Esophagus muscularis mucosa (tissue), 4 donors: ENCODE measurements around the gene ITPKB. TPM values are rescaled to one million over a fixed set of nuclear protein-coding genes. Genes with fewer than 3 reads are reported as not detected.
A peak's percentile ranks its signal among the peaks of the same experiment; 100 is the strongest.

Experiments
- DNase-seq: peaks from one replicate; pipeline ENCODE4 v3.0.0-alpha.2; 2017; ENCODE audit errors: extremely low spot score
- H3K27ac ChIP-seq, 4 donors: fragments of 200-600 bp; sonication (generic); replicated peaks in 1 of 4; 1 replicate in 3 of 4; 2 replicates in 1 of 4; pipeline ENCODE4 v1.5.1; 2016 to 2019; ENCODE audit warnings: mild to moderate bottlenecking in 1 of 4
- H3K27me3 ChIP-seq, 4 donors: fragments of 200-600 bp; sonication (generic); one replicate each; pipeline versions ENCODE4 v1.5.1 to v1.6.0; 2016 to 2019
- H3K36me3 ChIP-seq, 4 donors: fragments of 200-600 bp; sonication (generic); one replicate each; pipeline ENCODE4 v1.5.1; 2016 to 2019
- H3K4me1 ChIP-seq, 4 donors: fragments of 200-600 bp; sonication (generic); one replicate each; pipeline ENCODE4 v1.5.1; 2016 to 2019
- H3K4me3 ChIP-seq, 4 donors: fragments of 200-600 bp; sonication (generic); 1 replicate in 2 of 4; 2 replicates in 2 of 4; pipeline ENCODE4 v1.5.1; 2016 to 2019; ENCODE audit warnings: mild to moderate bottlenecking in 4 of 4, moderate library complexity in 1 of 4
- H3K9me3 ChIP-seq, 4 donors: fragments of 200-600 bp; sonication (generic); 1 replicate in 3 of 4; 2 replicates in 1 of 4; pipeline ENCODE4 v1.5.1; 2016 to 2019
- CTCF ChIP-seq, 3 experiments: fragments of 200-600 bp in 2 of 3; fragments of 450-650 bp in 1 of 3; sonication (generic) in 2 of 3; IDR thresholded peaks; one replicate each; pipeline ENCODE4 v1.5.1; 2017 to 2019; ENCODE audit warnings: antibody characterized with exemption in 3 of 3, mild to moderate bottlenecking in 2 of 3, moderate library complexity in 1 of 3
- EP300 ChIP-seq: sonication (generic); formaldehyde crosslinking; IDR thresholded peaks from one replicate; pipeline ENCODE4 v1.6.1; 2017; ENCODE audit warnings: antibody characterized with exemption
- POLR2A ChIP-seq: fragments of 450-650 bp; IDR thresholded peaks from one replicate; pipeline ENCODE4 v1.6.1; 2017; ENCODE audit warnings: antibody characterized with exemption, moderate library complexity, mild to moderate bottlenecking, low read depth
- POLR2AphosphoS5 ChIP-seq, 2 donors: sonication (generic); formaldehyde crosslinking; IDR thresholded peaks; one replicate each; pipeline ENCODE4 v1.6.1; 2017; ENCODE audit warnings: antibody characterized with exemption in 2 of 2
- WGBS: methylation state at CpG from one replicate; pipeline ENCODE4 v1.1.5; 2018; 5-methylcytosine and 5-hydroxymethylcytosine counted together
- intact Hi-C: fragments of 100-400 bp; cut with DNase I; formaldehyde crosslinking; loops from one replicate; pipeline ENCODE4 v1.15.1; 2023
- total RNA-seq, 4 donors: library from RNA; depleted of rRNA; stranded (reverse); fragments of >200 nt; gene quantifications; one replicate each; pipeline versions ENCODE4 v1.1.0 to v1.2.1, GENCODE V29; 2016

The ITPKB gene
- total RNA-seq, 4 donors from 2014 or later: 71.1 to 156 (median 116) TPM

DNA sequence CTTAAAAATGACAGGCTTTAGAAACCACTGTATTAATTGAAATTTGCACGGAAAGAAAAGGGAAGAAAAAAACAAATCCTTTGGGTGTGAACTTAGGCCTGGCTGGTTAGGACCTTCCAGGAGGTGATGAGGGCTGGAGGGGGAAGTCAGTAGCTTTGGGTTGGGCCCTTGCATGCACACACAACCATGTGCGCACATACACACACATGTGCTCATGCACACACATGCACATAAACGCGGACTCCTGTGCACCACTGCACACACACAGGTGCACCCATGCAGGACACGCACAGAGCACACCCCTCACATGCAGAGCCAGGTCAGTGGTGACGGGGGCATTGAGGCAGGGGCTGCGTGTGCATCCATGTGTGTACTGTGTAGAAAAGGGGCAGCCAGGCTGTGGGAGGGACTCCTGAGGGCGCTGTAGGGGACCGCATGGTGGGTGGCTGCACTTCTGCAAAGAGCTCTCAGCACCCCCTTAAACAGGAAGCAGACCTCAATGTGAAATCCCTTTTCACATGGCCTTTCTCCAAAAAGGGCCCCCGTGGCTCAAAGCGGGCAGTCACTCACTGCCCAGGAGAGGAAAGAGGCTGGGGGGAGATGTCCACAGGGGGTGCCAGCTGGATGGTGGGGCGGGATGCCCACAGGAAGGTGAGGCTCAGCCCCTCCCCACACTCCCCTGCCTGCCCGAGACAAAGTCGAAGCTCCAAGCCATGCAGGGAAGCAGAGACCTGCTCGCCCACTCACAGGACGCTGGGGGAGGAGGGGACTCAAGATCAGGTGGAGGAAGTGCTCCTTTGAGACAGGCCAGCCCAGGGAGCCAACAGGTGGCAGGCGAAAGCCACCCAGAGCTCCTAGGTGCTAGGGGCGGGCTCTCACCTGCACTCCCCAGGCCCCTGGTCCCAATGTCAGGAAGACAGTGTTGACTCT is 95.2 kb downstream of the ITPKB start:
- DNase-seq: no peak
- Histone ChIP-seq H3K27ac (peak overlapping the region in 1 of 4 donors; percentile 87), H3K27me3 (no peaks in the 10 kb centered on the region), H3K4me1 (peaks cover 50 to 91% (median 89%) of the 10 kb centered on the region in 4 donors), H3K36me3 (peaks cover 30 to 89% (median 79%) of the 10 kb centered on the region in 4 donors), H3K9me3 (no peaks in the 10 kb centered on the region), H3K4me3 (no peak overlapping the region)
- 76% methylated on average over 17 of the region's 18 CpGs for WGBS
- intact Hi-C loops: no loop called here
- TF ChIP-seq POLR2AphosphoS5 (IDR thresholded peaks at IDR 0.05) (no peak), EP300 (no peak), POLR2A (no peak), CTCF (IDR thresholded peaks at IDR 0.05) (no peak)

GRCh38 chr1:226643177-226643576 is 95.9 kb downstream of the ITPKB start:
- H3K27ac ChIP-seq: peak overlapping the region in 1 of 4 donors; percentile 87
- peaks cover 27 to 89% (median 78%) of the 10 kb centered on the region in 4 donors for H3K36me3 ChIP-seq
- no peaks in the 10 kb centered on the region for H3K9me3 ChIP-seq
- intact Hi-C loops: no loop called here
- 32% methylated on average over 7 of the region's 9 CpGs for WGBS
- no peak for DNase-seq
- TF ChIP-seq POLR2A (no peak), CTCF (IDR thresholded peaks at IDR 0.05) (no peak), EP300 (no peak), POLR2AphosphoS5 (IDR thresholded peaks at IDR 0.05) (peak; percentile 50 to 61)
- no peak overlapping the region for H3K4me3 ChIP-seq
- H3K4me1 ChIP-seq: peaks cover 56 to 98% (median 96%) of the 10 kb centered on the region in 4 donors
- H3K27me3 ChIP-seq: no peaks in the 10 kb centered on the region

DNA sequence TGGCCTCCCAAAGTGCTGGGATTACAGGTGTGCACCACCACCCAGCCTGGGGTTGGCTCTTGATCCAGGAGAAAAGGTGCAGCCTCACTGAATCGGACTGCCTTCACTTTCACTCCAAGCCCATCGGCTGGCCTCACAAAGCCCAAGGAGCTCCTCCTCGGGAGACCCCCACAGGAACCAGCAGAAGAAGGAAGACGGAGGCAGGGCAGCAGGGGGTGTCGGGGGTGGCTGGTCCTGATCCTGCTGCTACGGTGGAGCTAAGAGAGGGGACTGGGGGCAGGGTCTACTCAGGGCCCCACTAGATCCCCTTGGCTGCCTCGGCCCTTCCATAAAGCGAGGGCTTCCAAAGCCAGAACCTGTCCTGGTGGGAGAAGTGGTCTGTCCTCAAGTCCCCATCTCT is 96.7 kb downstream of the ITPKB start:
- no peaks in the 10 kb centered on the region for H3K9me3 ChIP-seq
- H3K27ac ChIP-seq: peak overlapping the region in 1 of 4 donors; percentile 87
- TF ChIP-seq EP300 (no peak), CTCF (IDR thresholded peaks at IDR 0.05) (no peak), POLR2A (no peak), POLR2AphosphoS5 (IDR thresholded peaks at IDR 0.05) (no peak)
- 94% methylated on average over 8 of the region's 8 CpGs for WGBS
- no peaks in the 10 kb centered on the region for H3K27me3 ChIP-seq
- H3K36me3 ChIP-seq: peaks cover 19 to 88% (median 75%) of the 10 kb centered on the region in 4 donors
- no peak overlapping the region for H3K4me3 ChIP-seq
- DNase-seq: no peak
- intact Hi-C loops: no loop called here
- H3K4me1 ChIP-seq: peaks cover 61 to 99% (median 98%) of the 10 kb centered on the region in 4 donors

DNA sequence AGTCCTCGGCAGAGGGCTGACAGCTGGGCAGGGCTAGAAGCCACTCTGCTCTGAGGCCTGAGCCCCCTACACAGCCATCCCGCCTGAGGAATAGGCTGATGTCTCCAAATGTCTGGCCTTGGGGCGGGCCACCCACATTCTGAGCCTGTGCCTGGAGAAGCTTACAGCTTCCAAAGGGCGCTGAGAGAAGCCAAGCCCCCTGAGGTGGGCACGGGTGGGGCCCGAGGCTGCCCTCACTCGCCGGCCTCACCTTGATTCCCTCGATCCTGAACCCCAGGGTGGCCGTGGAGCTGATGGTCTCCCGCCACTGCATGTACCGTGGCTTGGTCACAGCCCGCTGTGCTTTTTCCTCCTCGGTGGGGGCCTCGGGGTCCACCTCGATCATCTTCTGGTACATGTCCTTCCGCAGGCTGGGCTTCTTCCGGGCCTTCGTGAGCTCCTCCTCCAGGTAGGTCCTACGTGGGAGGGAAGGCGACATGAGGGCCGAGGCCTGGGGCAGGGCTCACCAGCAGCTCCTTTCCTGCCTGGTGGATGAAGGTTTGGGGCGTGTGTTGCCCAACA is 97.3 kb downstream of the ITPKB start:
- H3K4me1 ChIP-seq: peaks cover 59 to 99% (median 98%) of the 10 kb centered on the region in 4 donors
- no peak for DNase-seq
- intact Hi-C loops: no loop called here
- peaks cover 16 to 88% (median 74%) of the 10 kb centered on the region in 4 donors for H3K36me3 ChIP-seq
- 86% methylated on average over 18 of the region's 23 CpGs for WGBS
- no peaks in the 10 kb centered on the region for H3K27me3 ChIP-seq
- H3K4me3 ChIP-seq: no peak overlapping the region
- no peaks in the 10 kb centered on the region for H3K9me3 ChIP-seq
- H3K27ac ChIP-seq: peak overlapping the region in 1 of 4 donors; percentile 87
- TF ChIP-seq EP300 (no peak), POLR2A (no peak), POLR2AphosphoS5 (IDR thresholded peaks at IDR 0.05) (no peak), CTCF (IDR thresholded peaks at IDR 0.05) (no peak)
